HG03558 (cell line): Measurements from ENCODE around the gene TEX51.

Source experiments
- ATAC-seq: cut with Tn5 transposase; IDR thresholded peaks from one replicate; pipeline ENCODE4 v1.9.1; 2021; ENCODE audit warnings: moderate number of reproducible peaks; ENCODE audit not compliant: unreplicated experiment; ENCODE audit errors: extremely low read depth

TEX51 gene

GRCh38 chr2:126898636-126899035 is at the start of gene TEX51:
Gene TEX51 (plus strand): TSS chr2:126898890. CDS start chr2:126898919, 29 bp downstream.
- no peak for ATAC-seq

DNA sequence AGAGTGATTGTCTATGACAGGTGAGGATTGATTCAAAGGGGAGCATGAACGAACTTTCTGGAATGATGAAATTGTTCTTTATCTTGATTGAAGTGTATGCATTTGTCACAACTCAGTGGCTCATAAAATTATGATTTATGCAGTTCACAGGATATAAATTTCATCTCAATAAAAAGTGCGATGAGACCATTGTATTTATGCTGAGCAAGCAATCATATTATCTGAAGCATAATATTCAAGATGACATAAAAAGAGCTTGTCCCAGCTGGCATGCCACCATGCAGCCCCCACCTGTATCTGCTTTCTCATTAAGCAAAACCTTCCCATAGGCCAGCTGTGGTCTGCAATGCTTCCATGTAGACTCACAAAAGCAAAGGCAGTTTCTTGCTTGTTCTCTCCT is 49.6 kb upstream of the TEX51 start:
- no peak for ATAC-seq

GRCh38 chr2:126849486-126849885 is 49.2 kb upstream of the TEX51 start:
- no peak for ATAC-seq

GRCh38 chr2:126849991-126850535 is 48.6 kb upstream of the TEX51 start:
- ATAC-seq, result no peak

DNA sequence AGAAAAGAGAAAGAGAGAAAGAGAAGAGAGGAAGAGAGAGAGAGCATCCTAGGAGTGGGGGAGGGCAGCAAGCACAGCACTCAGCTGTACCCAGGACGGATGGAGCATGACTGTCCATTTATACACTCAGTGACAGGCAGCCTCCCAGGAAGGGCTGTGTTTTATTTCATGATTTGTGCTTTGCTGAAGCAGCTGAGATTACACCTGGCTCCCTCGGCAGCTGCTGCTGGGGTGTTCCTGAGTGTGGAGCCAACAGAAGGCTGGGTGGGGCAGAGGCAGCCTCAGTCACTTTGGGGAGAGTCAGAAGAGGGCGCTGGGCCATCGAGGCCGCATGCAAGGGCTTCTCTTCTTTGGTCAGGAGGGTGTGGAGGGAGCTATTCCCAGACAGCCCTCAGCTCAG is 47.8 kb upstream of the TEX51 start:
- no peak for ATAC-seq

DNA sequence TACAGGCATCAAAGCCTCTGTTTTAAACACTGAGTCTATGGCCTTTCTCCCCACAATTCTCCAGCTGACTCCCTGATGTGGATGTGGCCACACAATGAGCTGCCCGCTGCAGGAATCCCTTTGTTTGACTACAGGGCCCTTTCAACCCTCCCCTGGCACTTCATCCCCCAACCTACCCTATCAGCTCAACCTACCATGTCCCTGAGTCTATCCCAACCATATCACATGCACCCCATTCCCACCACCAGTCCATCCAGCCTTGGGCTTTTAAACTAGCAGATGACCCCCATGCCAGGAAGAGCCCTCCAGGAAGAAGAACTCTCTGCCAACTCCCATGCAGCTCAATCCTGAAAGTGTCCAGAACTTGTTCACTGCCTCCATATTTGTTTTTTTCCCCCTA is 46.9 kb upstream of the TEX51 start:
- no peak for ATAC-seq

DNA sequence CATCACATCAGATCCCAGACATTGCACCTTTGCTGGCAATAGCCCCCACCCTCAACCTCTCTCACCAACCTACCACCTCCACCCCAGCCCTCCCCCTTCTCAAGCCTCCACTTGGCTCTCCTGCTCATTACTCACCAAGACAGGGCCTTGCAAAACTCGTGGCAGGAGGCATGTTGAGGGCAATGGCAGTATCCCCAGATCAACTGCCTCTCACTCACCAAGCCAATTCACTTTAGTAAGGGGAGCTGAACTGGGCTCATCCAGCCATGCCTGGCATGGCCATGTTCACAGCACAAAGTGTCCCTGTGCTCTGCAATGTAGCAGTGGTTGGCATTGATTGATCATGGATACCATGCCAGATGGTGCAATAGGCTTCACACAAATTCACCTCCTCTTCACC is 46.3 kb upstream of the TEX51 start:
- ATAC-seq, result no peak

- no peak for ATAC-seq
Observed at GRCh38 chr2:126855606-126856005, 43.1 kb upstream of the TEX51 start.

GRCh38 chr2:126856403-126856802 is 42.3 kb upstream of the TEX51 start:
- ATAC-seq, result no peak

DNA sequence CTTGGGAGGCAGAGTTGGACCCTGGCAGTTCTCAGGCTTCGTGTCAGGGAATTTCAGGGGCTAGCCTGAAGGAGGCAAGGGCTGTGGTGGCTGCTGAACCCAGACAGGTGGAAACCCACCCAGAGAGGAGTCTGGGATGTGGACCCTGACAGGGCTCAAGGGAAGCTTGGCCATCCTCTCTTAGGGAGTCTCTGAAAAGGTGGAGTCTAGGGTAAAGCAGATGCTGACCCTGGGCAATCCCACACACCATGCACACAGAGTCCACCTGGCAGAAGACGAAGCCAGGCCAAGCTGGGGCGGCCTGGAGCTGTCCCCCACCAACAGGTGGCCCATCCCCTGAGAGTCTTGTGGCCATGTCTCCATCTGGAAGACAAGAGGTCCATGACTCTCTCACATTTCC is 41.2 kb upstream of the TEX51 start:
- ATAC-seq, result no peak

- ATAC-seq, result no peak
Observed at GRCh38 chr2:126858013-126858412, 40.7 kb upstream of the TEX51 start.

- ATAC-seq, result no peak
Observed at GRCh38 chr2:126858436-126858835, 40.3 kb upstream of the TEX51 start.

DNA sequence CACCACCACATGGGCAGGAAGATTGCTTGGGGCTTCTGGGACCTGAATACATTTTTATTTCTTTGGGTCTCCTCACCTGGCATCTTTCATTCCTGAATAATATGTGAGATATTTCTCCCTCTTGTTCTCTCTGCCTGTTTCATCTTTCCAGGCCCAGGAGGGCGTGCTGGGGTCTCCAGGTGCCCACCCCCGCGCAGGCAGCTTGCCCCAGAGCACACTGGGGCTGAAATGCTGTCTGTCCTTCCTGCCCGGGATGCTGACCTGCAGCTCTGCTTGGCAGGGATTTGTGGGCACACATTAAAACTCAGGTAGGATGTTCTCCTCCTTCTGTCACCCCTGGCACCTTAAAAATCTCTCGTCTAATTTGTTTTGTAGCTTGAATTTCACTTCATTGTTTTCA is 39.7 kb upstream of the TEX51 start:
- ATAC-seq, result no peak

DNA sequence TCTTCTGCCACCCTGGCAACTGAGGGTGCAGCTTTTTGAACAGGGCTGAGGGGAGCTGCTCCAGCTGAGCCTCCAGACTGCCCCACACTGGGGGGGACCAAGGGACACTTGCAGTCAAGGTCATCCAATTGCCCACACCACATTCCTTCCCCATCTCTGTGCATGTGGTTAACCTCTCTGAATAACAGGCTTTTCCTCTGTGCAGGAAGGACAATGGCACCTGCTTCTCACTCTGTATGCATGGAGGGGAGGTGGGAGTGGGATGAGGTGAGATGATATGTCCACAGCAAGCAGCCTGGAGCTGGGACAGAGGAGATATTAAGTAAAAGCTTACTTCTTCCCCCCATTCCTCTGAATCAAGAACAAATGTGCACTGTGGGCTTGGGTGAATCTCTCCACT is 39.1 kb upstream of the TEX51 start:
- no peak for ATAC-seq

DNA sequence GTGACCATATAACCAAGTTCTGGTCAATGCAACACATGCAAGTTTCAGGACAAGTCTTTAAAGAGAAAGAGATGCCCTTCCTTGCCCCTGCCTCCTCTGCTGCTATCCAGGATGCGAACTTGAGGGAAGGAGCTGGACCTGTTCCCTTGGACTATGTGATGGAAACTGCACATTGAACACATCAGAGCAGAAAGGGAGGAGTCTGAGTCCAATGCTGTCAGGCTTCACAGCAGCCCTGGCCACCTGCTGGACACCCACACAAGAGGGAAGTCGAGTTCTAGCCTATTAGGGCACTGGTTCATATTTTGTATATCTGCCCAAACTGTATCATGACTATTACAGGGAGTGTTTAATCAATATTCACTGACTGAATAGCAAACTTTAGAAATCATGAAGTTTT is 38.3 kb upstream of the TEX51 start:
- no peak for ATAC-seq

DNA sequence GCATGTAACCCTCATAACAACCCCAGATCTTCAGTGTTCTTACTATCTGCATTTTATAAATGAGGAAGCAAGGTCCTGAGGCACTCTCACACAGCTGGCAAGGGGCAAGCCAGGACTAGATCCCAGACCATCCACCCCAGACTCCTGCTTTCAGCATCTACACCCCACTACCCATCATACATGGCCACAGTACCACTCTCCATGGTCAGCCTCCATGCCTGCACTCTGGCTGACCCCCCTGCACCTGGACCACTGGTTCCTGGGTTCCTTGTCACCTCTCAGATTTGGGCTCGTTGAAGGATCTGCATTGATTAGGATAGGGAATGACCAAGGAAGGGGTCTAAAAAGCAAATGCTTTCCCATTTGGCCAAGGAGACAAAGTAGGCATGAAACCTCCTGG is 36.0 kb upstream of the TEX51 start:
- ATAC-seq, result no peak

DNA sequence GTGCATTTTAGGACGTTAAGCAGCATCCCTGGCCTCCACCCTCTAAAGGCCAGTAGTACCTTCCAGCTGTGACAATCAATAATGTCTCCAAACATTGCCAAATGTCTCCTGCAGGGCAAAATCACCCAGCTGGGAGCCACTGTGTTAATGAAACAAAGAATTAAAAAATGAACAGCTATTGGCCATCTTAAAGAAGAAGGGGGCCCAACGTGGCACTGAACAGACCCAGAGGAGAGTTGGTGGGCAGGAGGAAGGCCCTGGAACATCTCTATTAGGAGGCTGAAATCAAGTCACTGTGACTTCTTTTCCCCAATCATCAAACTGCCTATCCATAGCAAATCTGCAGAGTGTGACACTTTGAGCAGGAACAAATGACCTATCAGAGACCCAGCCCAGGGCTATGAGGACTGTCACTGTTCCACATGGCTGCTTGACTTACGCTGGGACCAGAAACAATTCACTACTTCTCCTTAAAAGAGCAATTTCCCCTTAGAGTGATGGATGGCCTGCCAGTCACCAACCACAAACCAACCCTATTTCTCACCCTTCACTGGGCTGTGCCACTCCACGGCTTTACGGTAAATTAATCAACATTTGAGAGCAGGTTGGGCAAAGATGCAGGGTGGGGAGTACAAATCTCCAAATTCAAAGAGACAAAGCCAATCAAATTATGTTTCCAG is 35.2 kb upstream of the TEX51 start:
- no peak for ATAC-seq

DNA sequence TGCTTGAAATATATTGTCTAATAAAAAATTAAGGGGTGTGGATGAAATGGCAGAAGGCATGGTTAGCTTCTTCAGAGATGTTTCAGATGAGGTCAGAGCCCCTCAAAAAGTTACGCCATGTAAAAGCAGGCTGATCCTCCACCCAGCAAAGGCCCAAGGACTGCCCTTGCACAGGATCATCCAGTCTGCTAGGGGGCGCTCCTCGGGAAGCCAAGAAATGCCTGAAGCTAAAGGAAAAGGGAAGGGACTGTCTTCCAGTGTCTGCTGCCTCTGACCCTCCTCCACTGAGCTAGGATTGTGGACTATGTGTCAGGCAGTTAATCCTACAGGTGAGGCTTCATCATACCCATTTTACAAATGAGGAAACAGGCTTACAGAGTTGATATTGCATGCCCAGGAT is 33.8 kb upstream of the TEX51 start:
- ATAC-seq, result no peak

DNA sequence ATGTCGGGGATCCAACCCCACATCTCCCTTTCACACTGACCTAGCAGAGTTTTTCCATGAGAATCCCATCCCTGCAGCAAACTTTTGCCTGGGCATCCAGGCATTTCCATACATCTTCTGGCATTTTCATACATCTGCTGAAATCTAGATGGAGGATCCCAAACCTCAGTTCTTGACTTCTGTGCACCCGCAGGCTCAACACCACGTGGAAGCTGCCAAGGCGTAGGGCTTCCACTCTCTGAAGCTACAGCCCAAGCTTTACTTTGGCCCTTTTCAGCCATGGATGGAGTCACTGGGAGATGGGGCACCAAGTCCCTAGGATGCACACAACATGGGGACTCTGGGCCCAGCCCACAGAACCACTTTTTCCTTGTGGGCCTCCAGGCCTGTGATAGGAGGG is 32.2 kb upstream of the TEX51 start:
- no peak for ATAC-seq

DNA sequence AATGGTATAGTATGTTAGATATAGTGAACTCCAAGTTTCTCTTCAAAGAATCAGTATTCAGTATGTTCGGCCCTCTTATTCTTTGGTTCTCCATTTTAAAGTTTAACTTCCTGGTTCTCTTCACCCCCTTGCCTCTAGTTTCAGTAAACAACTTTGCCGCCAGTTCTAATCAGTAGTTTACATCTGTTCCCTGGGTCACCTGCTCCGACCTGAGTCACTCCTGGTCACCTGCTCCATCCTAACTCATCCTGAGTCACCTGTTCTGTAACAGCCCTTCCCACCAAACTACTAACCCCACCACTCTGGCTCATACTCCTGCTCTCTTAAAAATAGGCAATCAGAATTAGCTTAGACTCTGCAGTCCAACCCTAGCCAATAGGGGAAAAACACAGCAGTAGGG is 23.7 kb upstream of the TEX51 start:
- ATAC-seq, result no peak

DNA sequence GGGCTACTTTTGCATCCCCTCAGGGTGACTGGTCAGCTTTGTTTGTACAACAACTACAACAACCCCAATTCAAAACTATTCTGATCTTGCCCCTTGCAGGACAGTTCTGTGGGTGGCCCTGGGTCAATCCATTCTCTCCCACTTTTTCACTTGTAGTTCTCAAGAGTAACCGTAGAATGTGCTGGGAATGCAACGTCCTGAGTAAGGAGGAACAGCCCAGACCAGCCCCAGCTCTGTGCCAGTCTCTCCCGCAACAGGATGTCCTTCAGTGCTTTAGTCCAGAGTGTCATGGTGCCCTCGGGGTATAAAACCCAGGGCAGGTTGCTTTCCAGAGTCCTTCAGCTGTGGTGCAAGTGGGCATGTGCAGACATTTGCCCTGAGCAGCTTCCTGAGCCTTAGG is 22.1 kb upstream of the TEX51 start:
- no peak for ATAC-seq

DNA sequence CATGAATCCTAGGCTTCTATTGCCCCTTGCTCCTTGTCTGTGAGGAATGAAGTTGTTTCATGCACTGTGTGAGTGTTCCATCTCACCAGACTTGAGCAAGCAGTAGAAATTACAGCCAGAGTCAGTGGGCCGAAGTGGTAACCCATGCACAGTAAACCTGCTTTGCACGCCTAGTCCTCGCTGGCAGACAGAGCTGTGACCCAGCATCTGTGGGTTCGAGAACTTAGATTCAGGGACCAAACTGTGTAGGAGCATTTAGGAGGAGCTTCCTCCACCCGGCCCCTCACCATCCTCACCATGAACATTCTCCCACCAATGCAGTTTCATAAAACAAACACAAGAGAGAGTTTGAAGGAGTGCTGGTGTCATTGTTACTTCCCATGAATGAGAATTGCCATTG is 21.6 kb upstream of the TEX51 start:
- ATAC-seq, result no peak
